DND-41 (cell line): Measurements from ENCODE around the gene PLEKHG5.

ENCODE experiments used
- EZH2 ChIP-seq: IDR thresholded peaks from 3 replicates; pipeline ENCODE4 v1.6.1; 2012; ENCODE audit warnings: borderline replicate concordance, low read depth, mild to moderate bottlenecking, moderate library complexity, low read length, inconsistent platforms; ENCODE audit not compliant: severe bottlenecking
- TF ChIP-seq, protein P1 (sequence below): IDR thresholded peaks from 2 replicates; pipeline ENCODE4 v1.5.1; 2012; ENCODE audit warnings: borderline replicate concordance, low read length, moderate library complexity, mild to moderate bottlenecking; ENCODE audit not compliant: poor library complexity, severe bottlenecking; ENCODE audit errors: extremely low read depth

DNA sequence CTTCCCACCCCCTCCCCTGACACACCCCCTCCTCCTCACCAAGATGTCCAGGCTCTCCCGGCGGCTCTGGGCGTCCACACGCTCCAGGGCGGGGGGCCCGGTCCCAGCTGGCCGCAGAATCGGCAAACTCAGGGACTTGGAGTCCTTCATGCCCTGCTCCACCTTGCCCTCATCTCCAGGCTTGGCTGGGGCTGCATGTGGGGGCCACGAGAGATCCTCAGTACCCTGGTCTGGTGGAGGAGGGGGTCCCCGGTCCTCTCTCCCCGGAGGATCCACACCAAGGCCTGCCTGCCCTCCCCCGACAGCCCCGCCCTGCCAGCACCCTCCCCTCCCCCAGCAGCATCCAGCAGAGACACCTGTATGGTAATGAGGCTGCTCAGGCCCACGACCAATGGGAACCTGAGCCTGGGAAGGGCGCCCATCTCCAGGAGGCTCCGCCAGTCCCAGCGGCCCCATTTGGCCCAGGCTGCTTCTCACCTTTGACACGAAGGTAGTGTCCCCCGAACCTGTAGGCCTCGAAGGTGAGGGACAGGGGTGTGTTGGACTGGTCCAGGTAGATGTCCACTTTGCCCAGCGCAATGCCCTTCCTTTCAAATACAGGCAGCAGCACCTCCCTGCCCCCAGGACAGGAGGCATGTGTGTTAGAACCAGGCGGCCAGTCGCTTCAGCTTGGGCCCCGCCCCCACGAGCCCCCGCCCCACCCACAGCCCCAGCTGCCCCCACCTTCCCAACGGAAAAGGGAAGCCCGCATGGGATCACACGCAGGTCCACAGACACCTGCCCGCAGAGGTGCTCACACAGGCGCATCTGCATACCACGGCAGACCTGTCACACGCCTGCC lies 17.3 kb downstream of the PLEKHG5 start:
- TF ChIP-seq, protein P1, sequence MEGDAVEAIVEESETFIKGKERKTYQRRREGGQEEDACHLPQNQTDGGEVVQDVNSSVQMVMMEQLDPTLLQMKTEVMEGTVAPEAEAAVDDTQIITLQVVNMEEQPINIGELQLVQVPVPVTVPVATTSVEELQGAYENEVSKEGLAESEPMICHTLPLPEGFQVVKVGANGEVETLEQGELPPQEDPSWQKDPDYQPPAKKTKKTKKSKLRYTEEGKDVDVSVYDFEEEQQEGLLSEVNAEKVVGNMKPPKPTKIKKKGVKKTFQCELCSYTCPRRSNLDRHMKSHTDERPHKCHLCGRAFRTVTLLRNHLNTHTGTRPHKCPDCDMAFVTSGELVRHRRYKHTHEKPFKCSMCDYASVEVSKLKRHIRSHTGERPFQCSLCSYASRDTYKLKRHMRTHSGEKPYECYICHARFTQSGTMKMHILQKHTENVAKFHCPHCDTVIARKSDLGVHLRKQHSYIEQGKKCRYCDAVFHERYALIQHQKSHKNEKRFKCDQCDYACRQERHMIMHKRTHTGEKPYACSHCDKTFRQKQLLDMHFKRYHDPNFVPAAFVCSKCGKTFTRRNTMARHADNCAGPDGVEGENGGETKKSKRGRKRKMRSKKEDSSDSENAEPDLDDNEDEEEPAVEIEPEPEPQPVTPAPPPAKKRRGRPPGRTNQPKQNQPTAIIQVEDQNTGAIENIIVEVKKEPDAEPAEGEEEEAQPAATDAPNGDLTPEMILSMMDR, result no peak
- TF ChIP-seq EZH2, result no peak
